K562 (cell line): Measurements from ENCODE around the gene PPM1H.

ENCODE experiments used
- CBFB ChIP-seq: sonication (generic); formaldehyde crosslinking; IDR thresholded peaks from 2 replicates; pipeline ENCODE4 v1.4.0; 2020; ENCODE audit warnings: mild to moderate bottlenecking, missing genetic modification reagents
- HCFC1 ChIP-seq: IDR thresholded peaks from 2 replicates; pipeline ENCODE4 v1.6.1; 2012; ENCODE audit warnings: low read depth, low read length, improper control_type of control experiment
- MXI1 ChIP-seq: IDR thresholded peaks from 2 replicates; pipeline ENCODE4 v1.6.1; 2011; ENCODE audit warnings: low read depth, mild to moderate bottlenecking, improper control_type of control experiment, low read length
- NFRKB ChIP-seq: fragments of 450-650 bp; IDR thresholded peaks from 2 replicates; pipeline ENCODE4 v1.6.1; 2016; ENCODE audit warnings: low read depth
- ZNF780A ChIP-seq: fragments of 250-450 bp; sonication (Bioruptor Pico); IDR thresholded peaks from 2 replicates; pipeline ENCODE4 v1.5.0; 2021; ENCODE audit warnings: mild to moderate bottlenecking
- TF ChIP-seq, protein P1 (sequence below), 3 experiments: IDR thresholded peaks in 2 of 3; conservative IDR thresholded peaks in 1 of 3; 2 replicates each; pipeline ENCODE4 v1.5.1; 2011 to 2012; ENCODE audit warnings: low read length in 3 of 3, mild to moderate bottlenecking in 3 of 3, control low read depth in 2 of 3, improper control_type of control experiment in 1 of 3, inconsistent platforms in 1 of 3, low read depth in 1 of 3, mixed read lengths in 1 of 3, moderate library complexity in 1 of 3; ENCODE audit not compliant: insufficient read depth in 2 of 3

DNA sequence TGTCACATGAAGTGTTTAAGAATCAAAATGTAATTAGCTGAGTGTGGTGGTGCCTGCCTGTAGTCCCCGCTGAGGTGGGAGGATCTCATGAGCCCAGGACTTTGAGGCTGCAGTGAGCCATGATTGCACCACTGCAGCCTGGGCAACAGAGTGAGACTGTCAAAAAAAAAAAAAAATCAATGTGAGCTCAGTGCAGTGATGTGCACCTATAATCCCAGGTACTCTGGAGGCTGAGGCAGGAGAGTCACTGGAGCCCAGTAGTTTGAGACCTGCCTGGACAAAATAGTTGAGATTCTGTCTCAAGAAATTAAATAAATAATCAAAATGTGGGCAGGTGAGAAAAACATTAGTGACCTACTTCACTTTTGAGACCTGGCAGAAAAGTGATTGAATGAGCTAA is 328.3 kb downstream of the PPM1H start:
- TF ChIP-seq MXI1 (no peak), HCFC1 (no peak), ZNF780A (CRISPR knock-in tag) (no peak), NFRKB (no peak), CBFB (CRISPR knock-in tag) (no peak)
- TF ChIP-seq, protein P1, sequence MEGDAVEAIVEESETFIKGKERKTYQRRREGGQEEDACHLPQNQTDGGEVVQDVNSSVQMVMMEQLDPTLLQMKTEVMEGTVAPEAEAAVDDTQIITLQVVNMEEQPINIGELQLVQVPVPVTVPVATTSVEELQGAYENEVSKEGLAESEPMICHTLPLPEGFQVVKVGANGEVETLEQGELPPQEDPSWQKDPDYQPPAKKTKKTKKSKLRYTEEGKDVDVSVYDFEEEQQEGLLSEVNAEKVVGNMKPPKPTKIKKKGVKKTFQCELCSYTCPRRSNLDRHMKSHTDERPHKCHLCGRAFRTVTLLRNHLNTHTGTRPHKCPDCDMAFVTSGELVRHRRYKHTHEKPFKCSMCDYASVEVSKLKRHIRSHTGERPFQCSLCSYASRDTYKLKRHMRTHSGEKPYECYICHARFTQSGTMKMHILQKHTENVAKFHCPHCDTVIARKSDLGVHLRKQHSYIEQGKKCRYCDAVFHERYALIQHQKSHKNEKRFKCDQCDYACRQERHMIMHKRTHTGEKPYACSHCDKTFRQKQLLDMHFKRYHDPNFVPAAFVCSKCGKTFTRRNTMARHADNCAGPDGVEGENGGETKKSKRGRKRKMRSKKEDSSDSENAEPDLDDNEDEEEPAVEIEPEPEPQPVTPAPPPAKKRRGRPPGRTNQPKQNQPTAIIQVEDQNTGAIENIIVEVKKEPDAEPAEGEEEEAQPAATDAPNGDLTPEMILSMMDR (IDR thresholded peaks at IDR 0.05 in 2 of 3, conservative IDR thresholded peaks at IDR 0.05 in 1 of 3; ENCODE audit: insufficient read depth in 2 of 3, low read depth in 1 of 3, low read length in 3 of 3) = no peak
